HUES64 (cell line): ENCODE results near the gene CTPS2.
"Not testable (repeated sequence)": the region's sequence is repeated elsewhere in the genome, so short reads cannot be mapped to it uniquely, and the experiment has no call there.

Experiments
- H3K27ac ChIP-seq: 2 replicates; pipeline ENCODE4 v1.7.0; 2013; ENCODE audit warnings: low read depth, low read length, inconsistent platforms
- H3K27me3 ChIP-seq: 2 replicates; pipeline ENCODE4 v1.6.1; 2013; ENCODE audit warnings: mild to moderate bottlenecking, low read length; ENCODE audit not compliant: insufficient read depth
- H3K36me3 ChIP-seq: 2 replicates; pipeline ENCODE4 v1.6.1; 2013; ENCODE audit warnings: mild to moderate bottlenecking, low read length; ENCODE audit not compliant: insufficient read depth
- H3K4me1 ChIP-seq: 2 replicates; pipeline ENCODE4 v1.6.1; 2013; ENCODE audit warnings: mild to moderate bottlenecking, low read length, moderate library complexity; ENCODE audit not compliant: insufficient read depth
- H3K4me3 ChIP-seq: 2 replicates; pipeline ENCODE4 v1.5.1; 2013; ENCODE audit warnings: mild to moderate bottlenecking, low read length, moderate library complexity
- H3K9ac ChIP-seq: 2 replicates; pipeline ENCODE4 v1.6.1; 2013; ENCODE audit warnings: mild to moderate bottlenecking, low read depth, low read length
- H3K9me3 ChIP-seq: 2 replicates; pipeline ENCODE4 v1.6.1; 2013; ENCODE audit warnings: low read depth, low read length; ENCODE audit not compliant: insufficient read depth
- WGBS: fragments of 150-250, 120-280 bp; methylation state at CpG from one replicate; pipeline ENCODE4 v1.1.7; 2013; ENCODE audit warnings: missing lambda C conversion rate; 5-methylcytosine and 5-hydroxymethylcytosine counted together

The CTPS2 gene

GRCh38 chrX:16629909-16630308, 82.6 kb downstream of the CTPS2 start:
- peak overlapping the region; percentile 78; the same call in 1 of the 2 replicates for H3K27ac ChIP-seq
- H3K4me3 ChIP-seq: no peak overlapping the region
- H3K9ac ChIP-seq: no peak overlapping the region
- H3K27me3 ChIP-seq: no peaks in the 10 kb centered on the region
- H3K9me3 ChIP-seq: no peaks in the 10 kb centered on the region
- H3K4me1 ChIP-seq: peaks cover 19% of the 10 kb centered on the region; the same call in 1 of the 2 replicates
- 54% methylated on average over 4 of the region's 4 CpGs for WGBS
- H3K36me3 ChIP-seq: peaks cover 5% of the 10 kb centered on the region; the same call in 1 of the 2 replicates

- 11% methylated on average over 14 of the region's 17 CpGs for WGBS
- H3K36me3 ChIP-seq: peaks cover 6% of the 10 kb centered on the region; the same call in 1 of the 2 replicates
- H3K27me3 ChIP-seq: no peaks in the 10 kb centered on the region
- peak overlapping the region; percentile 9; the same call in 1 of the 2 replicates for H3K4me3 ChIP-seq
- H3K9me3 ChIP-seq: no peaks in the 10 kb centered on the region
- peaks cover 19% of the 10 kb centered on the region; the same call in 1 of the 2 replicates for H3K4me1 ChIP-seq
- H3K9ac ChIP-seq: no peak overlapping the region
- peak overlapping the region; percentile 78; the same call in 1 of the 2 replicates for H3K27ac ChIP-seq
Observed at GRCh38 chrX:16628946-16629595, 83.4 kb downstream of the CTPS2 start.

- H3K9ac ChIP-seq, H3K9me3 ChIP-seq, H3K27me3 ChIP-seq, H3K4me3 ChIP-seq, H3K36me3 ChIP-seq: not testable (repeated sequence)
- whole genome bisulfite sequencing: 59% methylated on average over 6 of the region's 6 CpGs
- peak overlapping the region; percentile 78; the same call in 1 of the 2 replicates for H3K27ac ChIP-seq
- H3K4me1 ChIP-seq: peaks cover 19% of the 10 kb centered on the region; the same call in 1 of the 2 replicates
Observed at GRCh38 chrX:16628511-16628910, 84.0 kb downstream of the CTPS2 start.

GRCh38 chrX:16619024-16619423, 93.4 kb downstream of the CTPS2 start:
- WGBS: 95% methylated on average over 2 of the region's 2 CpGs

GRCh38 chrX:16618422-16618821, 94.0 kb downstream of the CTPS2 start:
- no CpG with 5 or more reads among the region's 1 CpG for WGBS
- Histone ChIP-seq H3K9ac (no peak overlapping the region), H3K9me3 (no peaks in the 10 kb centered on the region), H3K4me3 (no peak overlapping the region), H3K27ac (no peak overlapping the region), H3K27me3 (no peaks in the 10 kb centered on the region), H3K36me3 (peaks cover 38% of the 10 kb centered on the region), H3K4me1 (no peaks in the 10 kb centered on the region)

More at GRCh38 chrX:16619024-16619423, 93.4 kb downstream of the CTPS2 start:
- H3K27ac ChIP-seq: no peak overlapping the region
- peaks cover 35% of the 10 kb centered on the region for H3K36me3 ChIP-seq
- no peaks in the 10 kb centered on the region for H3K27me3 ChIP-seq
- H3K4me3 ChIP-seq: no peak overlapping the region
- H3K4me1 ChIP-seq: no peaks in the 10 kb centered on the region
- H3K9ac ChIP-seq: no peak overlapping the region
- H3K9me3 ChIP-seq: no peaks in the 10 kb centered on the region

GRCh38 chrX:16617382-16617781, 95.1 kb downstream of the CTPS2 start:
- Histone ChIP-seq H3K27me3 (no peaks in the 10 kb centered on the region), H3K4me3 (no peak overlapping the region), H3K9me3 (no peaks in the 10 kb centered on the region), H3K27ac (no peak overlapping the region), H3K9ac (no peak overlapping the region), H3K4me1 (peaks cover 5% of the 10 kb centered on the region; the same call in 1 of the 2 replicates), H3K36me3 (peaks cover 38% of the 10 kb centered on the region)
- WGBS: 90% methylated on average over 1 of the region's 1 CpG

- Histone ChIP-seq H3K9ac (0 out of 2 replicates have a peak overlapping the region, but pooled peaks have one; percentile 20), H3K9me3 (no peaks in the 10 kb centered on the region), H3K4me1 (peaks cover 13% of the 10 kb centered on the region; the same call in 1 of the 2 replicates), H3K36me3 (peaks cover 50% of the 10 kb centered on the region), H3K27me3 (no peaks in the 10 kb centered on the region), H3K27ac (peak overlapping the region; percentile 93; the same call in 1 of the 2 replicates), H3K4me3 (no peak overlapping the region)
- WGBS: 9% methylated on average over 5 of the region's 6 CpGs
Observed at GRCh38 chrX:16612257-16612897, 100.1 kb downstream of the CTPS2 start.

GRCh38 chrX:16610654-16611053, 101.8 kb downstream of the CTPS2 start:
- not testable (repeated sequence) for H3K27me3 ChIP-seq, H3K4me3 ChIP-seq, H3K9ac ChIP-seq, H3K27ac ChIP-seq, H3K9me3 ChIP-seq
- 100% methylated on average over 3 of the region's 3 CpGs for WGBS
- H3K36me3 ChIP-seq: peaks cover 47% of the 10 kb centered on the region
- peaks cover 13% of the 10 kb centered on the region; the same call in 1 of the 2 replicates for H3K4me1 ChIP-seq

- Histone ChIP-seq H3K27me3 (no peaks in the 10 kb centered on the region), H3K9me3 (no peaks in the 10 kb centered on the region), H3K9ac (no peak overlapping the region), H3K4me3 (no peak overlapping the region), H3K4me1 (peaks cover 13% of the 10 kb centered on the region; the same call in 1 of the 2 replicates), H3K27ac (no peak overlapping the region), H3K36me3 (peaks cover 44% of the 10 kb centered on the region)
- whole genome bisulfite sequencing: 91% methylated on average over 1 of the region's 1 CpG
Observed at GRCh38 chrX:16610121-16610621, 102.3 kb downstream of the CTPS2 start.

GRCh38 chrX:16606142-16606720, 106.2 kb downstream of the CTPS2 start:
- H3K9me3 ChIP-seq: no peaks in the 10 kb centered on the region
- H3K4me1 ChIP-seq: no peaks in the 10 kb centered on the region
- no peaks in the 10 kb centered on the region for H3K27me3 ChIP-seq
- H3K36me3 ChIP-seq: peaks cover 46% of the 10 kb centered on the region
- no peak overlapping the region for H3K9ac ChIP-seq
- WGBS: 87% methylated on average over 4 of the region's 4 CpGs
- no peak overlapping the region for H3K27ac ChIP-seq
- no peak overlapping the region for H3K4me3 ChIP-seq

- 70% methylated on average over 2 of the region's 2 CpGs for WGBS
- H3K9ac ChIP-seq: no peak overlapping the region
- H3K27ac ChIP-seq: no peak overlapping the region
- no peaks in the 10 kb centered on the region for H3K4me1 ChIP-seq
- no peaks in the 10 kb centered on the region for H3K27me3 ChIP-seq
- no peaks in the 10 kb centered on the region for H3K9me3 ChIP-seq
- H3K4me3 ChIP-seq: no peak overlapping the region
- peaks cover 32% of the 10 kb centered on the region for H3K36me3 ChIP-seq
Observed at GRCh38 chrX:16604337-16604736, 108.1 kb downstream of the CTPS2 start.
